GM23338 (cell line): ENCODE results near the gene ZNF354C. TPM values are rescaled to one million over a fixed set of nuclear protein-coding genes. Genes with fewer than 3 reads are reported as not detected.

Experiments
- ATAC-seq: fragments of 200-7000 bp; cut with Tn5 transposase; 3 replicates; pipeline ENCODE4 v1.9.1; 2020
- DNase-seq: peaks from one replicate; pipeline ENCODE4 v3.0.0-alpha.2; 2015; ENCODE audit warnings: low spot score
- H2AFZ ChIP-seq: fragments of 200-600 bp; sonication (generic); 2 replicates; pipeline ENCODE4 v1.8.0; 2016; ENCODE audit warnings: antibody characterized with exemption, mild to moderate bottlenecking, moderate library complexity
- H3F3A ChIP-seq: fragments of 200-600 bp; sonication (generic); replicated peaks from 2 replicates; pipeline ENCODE4 v1.8.0; 2017; ENCODE audit warnings: antibody characterized with exemption, mixed run types, low read depth
- H3K27ac ChIP-seq: fragments of 200-600 bp; sonication (generic); 2 replicates; pipeline ENCODE4 v1.6.1; 2016; ENCODE audit warnings: low read depth
- H3K27me3 ChIP-seq: fragments of 200-600 bp; sonication (generic); 2 replicates; pipeline ENCODE4 v1.8.0; 2016; ENCODE audit warnings: mild to moderate bottlenecking, mixed run types, moderate library complexity; ENCODE audit not compliant: insufficient read depth
- H3K36me3 ChIP-seq: fragments of 200-600 bp; sonication (generic); 2 replicates; pipeline ENCODE4 v1.8.0; 2016; ENCODE audit warnings: mild to moderate bottlenecking; ENCODE audit not compliant: insufficient read depth
- H3K4me1 ChIP-seq: fragments of 200-600 bp; sonication (generic); 2 replicates; pipeline ENCODE4 v1.8.0; 2016; ENCODE audit warnings: mild to moderate bottlenecking, moderate library complexity; ENCODE audit not compliant: insufficient read depth
- H3K4me2 ChIP-seq: fragments of 200-600 bp; sonication (generic); 2 replicates; pipeline ENCODE4 v1.7.1; 2017; ENCODE audit warnings: mixed run types
- H3K4me3 ChIP-seq: fragments of 200-600 bp; sonication (generic); 2 replicates; pipeline ENCODE4 v1.6.1; 2016; ENCODE audit warnings: mixed run types
- H3K79me2 ChIP-seq: fragments of 200-600 bp; sonication (generic); replicated peaks from 2 replicates; pipeline ENCODE4 v1.8.0; 2017; ENCODE audit warnings: mild to moderate bottlenecking; ENCODE audit not compliant: insufficient read depth
- H3K9me2 ChIP-seq: fragments of 200-600 bp; sonication (generic); 2 replicates; pipeline ENCODE4 v1.8.0; 2017; ENCODE audit not compliant: insufficient read depth
- H4K20me1 ChIP-seq: fragments of 200-600 bp; sonication (generic); replicated peaks from 2 replicates; pipeline ENCODE4 v1.8.0; 2017; ENCODE audit warnings: mild to moderate bottlenecking; ENCODE audit not compliant: insufficient read depth
- H3K27ac Mint-ChIP-seq: 2 replicates; pipeline ENCODE4 v1.8.0; 2020; ENCODE audit warnings: inconsistent platforms, mild to moderate bottlenecking, moderate library complexity, mixed read lengths
- H3K27me3 Mint-ChIP-seq: 3 replicates; pipeline ENCODE4 v1.8.0; 2022; ENCODE audit warnings: low read depth, mild to moderate bottlenecking, moderate library complexity, mixed read lengths, inconsistent platforms; ENCODE audit not compliant: insufficient read depth, poor library complexity
- H3K36me3 Mint-ChIP-seq: 3 replicates; pipeline ENCODE4 v1.8.0; 2021; ENCODE audit warnings: low read depth, mild to moderate bottlenecking, inconsistent platforms, moderate library complexity, mixed read lengths
- H3K4me1 Mint-ChIP-seq: 3 replicates; pipeline ENCODE4 v1.8.0; 2020; ENCODE audit warnings: mild to moderate bottlenecking, inconsistent platforms, mixed read lengths
- H3K4me3 Mint-ChIP-seq: 3 replicates; pipeline ENCODE4 v1.8.0; 2021; ENCODE audit warnings: moderate library complexity, mild to moderate bottlenecking, inconsistent platforms, mixed read lengths
- H3K9me3 Mint-ChIP-seq: 3 replicates; pipeline ENCODE4 v1.8.0; 2020; ENCODE audit warnings: moderate library complexity, mild to moderate bottlenecking, inconsistent platforms, mixed read lengths
- ETS1 ChIP-seq: IDR thresholded peaks from 2 replicates; pipeline ENCODE4 v1.6.1; 2016; ENCODE audit warnings: antibody characterized with exemption
- EZH2 ChIP-seq: fragments of 200-600 bp; sonication (generic); IDR thresholded peaks from one replicate; pipeline ENCODE4 v1.8.0; 2017; ENCODE audit warnings: antibody characterized with exemption, mild to moderate bottlenecking, low read depth; ENCODE audit not compliant: unreplicated experiment
- NANOG ChIP-seq: IDR thresholded peaks from 2 replicates; pipeline ENCODE4 v1.6.1; 2016; ENCODE audit warnings: antibody characterized with exemption, borderline replicate concordance
- ZNF331 ChIP-seq: fragments of 250-450 bp; sonication (Bioruptor Pico); IDR thresholded peaks from 2 replicates; pipeline ENCODE4 v1.5.0; 2020; ENCODE audit warnings: low read depth, mild to moderate bottlenecking, moderate library complexity
- polyA plus RNA-seq: library from polyadenylated mRNA; unstranded; fragments of >200 nt; fragmentation: Nextera tagmentation; extraction: Ambion mirVana; gene quantifications from 2 replicates; pipeline ENCODE4 v1.2.1, GENCODE V29; 2016
- total RNA-seq: library from RNA; depleted of rRNA; stranded (reverse); fragments of >200 nt; shearing (Covaris generic); gene quantifications from 2 replicates; pipeline ENCODE4 v1.2.3, GENCODE V29; 2014
- TF ChIP-seq, protein P1 (sequence below): fragments of 250-450 bp; sonication (Bioruptor Pico); IDR thresholded peaks from 2 replicates; pipeline ENCODE4 v1.5.0; 2020; ENCODE audit warnings: mild to moderate bottlenecking, moderate library complexity

ZNF354C gene
- total and polyA plus RNA-seq, 2 experiments from 2014 or later = 1.6 to 11.3 TPM

DNA sequence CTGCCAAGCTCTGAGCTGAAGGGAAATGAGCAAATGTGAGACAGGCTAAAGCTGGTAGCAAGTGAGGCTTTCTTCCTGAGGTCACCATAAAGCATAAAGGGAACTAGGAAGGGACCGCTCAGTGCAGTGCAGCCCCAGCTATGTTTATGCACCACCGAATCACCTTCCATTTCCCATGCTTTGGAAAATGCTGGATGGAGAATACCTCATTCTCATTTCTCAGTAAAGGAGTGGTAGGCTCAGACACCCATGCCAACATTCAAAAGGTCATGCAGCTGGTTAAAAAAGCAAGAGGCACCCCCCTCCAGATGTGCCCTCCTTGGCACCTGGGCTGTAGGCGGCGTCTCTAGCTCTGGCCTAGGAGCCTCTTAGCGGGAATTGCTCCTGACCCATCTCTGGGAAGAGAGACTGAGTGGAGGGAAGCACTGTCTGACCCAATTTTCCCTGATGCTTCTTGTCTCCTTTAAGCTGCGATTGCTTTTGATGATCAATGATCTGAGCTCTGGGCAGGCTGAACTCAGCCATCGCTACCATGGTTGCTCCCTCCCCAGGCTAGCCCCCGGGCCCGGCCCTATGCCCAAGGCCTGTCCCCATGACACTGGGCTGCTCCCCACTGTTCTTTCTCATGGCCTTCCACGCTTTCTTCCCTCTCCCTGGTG lies 58.7 kb downstream of the ZNF354C start (continued):
- TF ChIP-seq, protein P1, sequence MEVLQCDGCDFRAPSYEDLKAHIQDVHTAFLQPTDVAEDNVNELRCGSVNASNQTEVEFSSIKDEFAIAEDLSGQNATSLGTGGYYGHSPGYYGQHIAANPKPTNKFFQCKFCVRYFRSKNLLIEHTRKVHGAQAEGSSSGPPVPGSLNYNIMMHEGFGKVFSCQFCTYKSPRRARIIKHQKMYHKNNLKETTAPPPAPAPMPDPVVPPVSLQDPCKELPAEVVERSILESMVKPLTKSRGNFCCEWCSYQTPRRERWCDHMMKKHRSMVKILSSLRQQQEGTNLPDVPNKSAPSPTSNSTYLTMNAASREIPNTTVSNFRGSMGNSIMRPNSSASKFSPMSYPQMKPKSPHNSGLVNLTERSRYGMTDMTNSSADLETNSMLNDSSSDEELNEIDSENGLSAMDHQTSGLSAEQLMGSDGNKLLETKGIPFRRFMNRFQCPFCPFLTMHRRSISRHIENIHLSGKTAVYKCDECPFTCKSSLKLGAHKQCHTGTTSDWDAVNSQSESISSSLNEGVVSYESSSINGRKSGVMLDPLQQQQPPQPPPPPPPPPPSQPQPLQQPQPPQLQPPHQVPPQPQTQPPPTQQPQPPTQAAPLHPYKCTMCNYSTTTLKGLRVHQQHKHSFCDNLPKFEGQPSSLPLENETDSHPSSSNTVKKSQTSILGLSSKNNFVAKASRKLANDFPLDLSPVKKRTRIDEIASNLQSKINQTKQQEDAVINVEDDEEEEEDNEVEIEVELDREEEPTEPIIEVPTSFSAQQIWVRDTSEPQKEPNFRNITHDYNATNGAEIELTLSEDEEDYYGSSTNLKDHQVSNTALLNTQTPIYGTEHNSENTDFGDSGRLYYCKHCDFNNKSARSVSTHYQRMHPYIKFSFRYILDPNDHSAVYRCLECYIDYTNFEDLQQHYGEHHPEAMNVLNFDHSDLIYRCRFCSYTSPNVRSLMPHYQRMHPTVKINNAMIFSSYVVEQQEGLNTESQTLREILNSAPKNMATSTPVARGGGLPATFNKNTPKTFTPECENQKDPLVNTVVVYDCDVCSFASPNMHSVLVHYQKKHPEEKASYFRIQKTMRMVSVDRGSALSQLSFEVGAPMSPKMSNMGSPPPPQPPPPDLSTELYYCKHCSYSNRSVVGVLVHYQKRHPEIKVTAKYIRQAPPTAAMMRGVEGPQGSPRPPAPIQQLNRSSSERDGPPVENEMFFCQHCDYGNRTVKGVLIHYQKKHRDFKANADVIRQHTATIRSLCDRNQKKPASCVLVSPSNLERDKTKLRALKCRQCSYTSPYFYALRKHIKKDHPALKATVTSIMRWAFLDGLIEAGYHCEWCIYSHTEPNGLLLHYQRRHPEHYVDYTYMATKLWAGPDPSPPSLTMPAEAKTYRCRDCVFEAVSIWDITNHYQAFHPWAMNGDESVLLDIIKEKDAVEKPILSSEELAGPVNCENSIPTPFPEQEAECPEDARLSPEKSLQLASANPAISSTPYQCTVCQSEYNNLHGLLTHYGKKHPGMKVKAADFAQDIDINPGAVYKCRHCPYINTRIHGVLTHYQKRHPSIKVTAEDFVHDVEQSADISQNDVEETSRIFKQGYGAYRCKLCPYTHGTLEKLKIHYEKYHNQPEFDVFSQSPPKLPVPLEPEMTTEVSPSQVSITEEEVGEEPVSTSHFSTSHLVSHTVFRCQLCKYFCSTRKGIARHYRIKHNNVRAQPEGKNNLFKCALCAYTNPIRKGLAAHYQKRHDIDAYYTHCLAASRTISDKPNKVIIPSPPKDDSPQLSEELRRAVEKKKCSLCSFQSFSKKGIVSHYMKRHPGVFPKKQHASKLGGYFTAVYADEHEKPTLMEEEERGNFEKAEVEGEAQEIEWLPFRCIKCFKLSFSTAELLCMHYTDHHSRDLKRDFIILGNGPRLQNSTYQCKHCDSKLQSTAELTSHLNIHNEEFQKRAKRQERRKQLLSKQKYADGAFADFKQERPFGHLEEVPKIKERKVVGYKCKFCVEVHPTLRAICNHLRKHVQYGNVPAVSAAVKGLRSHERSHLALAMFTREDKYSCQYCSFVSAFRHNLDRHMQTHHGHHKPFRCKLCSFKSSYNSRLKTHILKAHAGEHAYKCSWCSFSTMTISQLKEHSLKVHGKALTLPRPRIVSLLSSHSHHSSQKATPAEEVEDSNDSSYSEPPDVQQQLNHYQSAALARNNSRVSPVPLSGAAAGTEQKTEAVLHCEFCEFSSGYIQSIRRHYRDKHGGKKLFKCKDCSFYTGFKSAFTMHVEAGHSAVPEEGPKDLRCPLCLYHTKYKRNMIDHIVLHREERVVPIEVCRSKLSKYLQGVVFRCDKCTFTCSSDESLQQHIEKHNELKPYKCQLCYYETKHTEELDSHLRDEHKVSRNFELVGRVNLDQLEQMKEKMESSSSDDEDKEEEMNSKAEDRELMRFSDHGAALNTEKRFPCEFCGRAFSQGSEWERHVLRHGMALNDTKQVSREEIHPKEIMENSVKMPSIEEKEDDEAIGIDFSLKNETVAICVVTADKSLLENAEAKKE (CRISPR knock-in tag) = no peak
- TF ChIP-seq ETS1 (no peak), ZNF331 (CRISPR knock-in tag) (no peak), NANOG (no peak), EZH2 (no peak)

GRCh38 chr5:179119415-179120170 lies 59.4 kb downstream of the ZNF354C start:
- peaks cover 36% of the 10 kb centered on the region for H3K36me3 Mint-ChIP-seq
- H3K27me3 Mint-ChIP-seq = peaks cover 2% of the 10 kb centered on the region
- H3K4me1 Mint-ChIP-seq = no peaks in the 10 kb centered on the region; the same call in 2 of the 3 replicates
- Histone ChIP-seq H3K79me2 (no peaks in the 10 kb centered on the region), H3K4me2 (no peak overlapping the region), H4K20me1 (no peaks in the 10 kb centered on the region), H2AFZ (no peak overlapping the region), H3K36me3 (no peaks in the 10 kb centered on the region), H3K4me3 (no peak overlapping the region), H3K27me3 (no peaks in the 10 kb centered on the region), H3K4me1 (no peaks in the 10 kb centered on the region), H3F3A (no peaks in the 10 kb centered on the region), H3K9me2 (no peaks in the 10 kb centered on the region), H3K27ac (no peak overlapping the region)
- H3K4me3 Mint-ChIP-seq = no peak overlapping the region
- no peak overlapping the region for H3K27ac Mint-ChIP-seq
- H3K9me3 Mint-ChIP-seq = peaks cover 83% of the 10 kb centered on the region
- no peak for DNase-seq
- ATAC-seq = no peak
- TF ChIP-seq, protein P1 (CRISPR knock-in tag) = no peak
